PFSK-1 (cell line): ENCODE results near the gene ATP10A.

Experiments
- FOXP2 ChIP-seq: optimal IDR thresholded peaks from 2 replicates; pipeline ENCODE3; 2011; ENCODE audit warnings: borderline replicate concordance, control low read depth, inconsistent platforms; ENCODE audit not compliant: insufficient read depth; ENCODE audit errors: extremely low read length, extremely low read depth
- POLR2AphosphoS5 ChIP-seq: IDR thresholded peaks from 2 replicates; pipeline ENCODE4 v1.6.1; 2012; ENCODE audit warnings: low read depth, mild to moderate bottlenecking, control low read depth, low read length, moderate library complexity
- REST ChIP-seq, 2 experiments: IDR thresholded peaks; 2 replicates each; pipeline versions ENCODE4 v1.6.1 to v1.8.0; 2011 to 2012; ENCODE audit warnings: low read depth in 2 of 2, low read length in 2 of 2, control low read depth in 1 of 2, inconsistent platforms in 1 of 2, mild to moderate bottlenecking in 1 of 2, moderate library complexity in 1 of 2; ENCODE audit not compliant: insufficient read depth in 1 of 2
- SIN3A ChIP-seq: IDR thresholded peaks from 2 replicates; pipeline ENCODE4 v1.6.1; 2012; ENCODE audit warnings: mild to moderate bottlenecking, low read length, moderate library complexity, borderline replicate concordance; ENCODE audit not compliant: insufficient read depth
- TAF1 ChIP-seq: IDR thresholded peaks from 2 replicates; pipeline ENCODE4 v1.6.1; 2012; ENCODE audit warnings: low read length, control low read depth, borderline replicate concordance; ENCODE audit not compliant: insufficient read depth

Gene ATP10A

GRCh38 chr15:25701721-25702465, 161.2 kb downstream of the ATP10A start:
- TF ChIP-seq POLR2AphosphoS5 = no peak
- no peak for TF ChIP-seq FOXP2
- TF ChIP-seq SIN3A = no peak
- TF ChIP-seq REST (IDR thresholded peaks at IDR 0.05; ENCODE audit: insufficient read depth in 1 of 2, low read depth in 2 of 2, low read length in 2 of 2) = no peak
- TF ChIP-seq TAF1 = no peak

GRCh38 chr15:25700916-25701315, 162.2 kb downstream of the ATP10A start:
- TF ChIP-seq REST (IDR thresholded peaks at IDR 0.05; ENCODE audit: insufficient read depth in 1 of 2, low read depth in 2 of 2, low read length in 2 of 2) = no peak
- TF ChIP-seq TAF1 = no peak
- TF ChIP-seq POLR2AphosphoS5 = no peak
- no peak for TF ChIP-seq FOXP2
- no peak for TF ChIP-seq SIN3A

GRCh38 chr15:25697586-25697985, 165.5 kb downstream of the ATP10A start:
- TF ChIP-seq FOXP2 (no peak), POLR2AphosphoS5 (no peak), REST (IDR thresholded peaks at IDR 0.05; ENCODE audit: insufficient read depth in 1 of 2, low read depth in 2 of 2, low read length in 2 of 2) (no peak), TAF1 (no peak), SIN3A (no peak)

GRCh38 chr15:25695875-25696760, 167.0 kb downstream of the ATP10A start:
- TF ChIP-seq SIN3A (no peak), TAF1 (no peak), REST (IDR thresholded peaks at IDR 0.05; ENCODE audit: insufficient read depth in 1 of 2, low read depth in 2 of 2, low read length in 2 of 2) (no peak), FOXP2 (no peak), POLR2AphosphoS5 (no peak)
